Stimulated activated CD8-positive, alpha-beta memory T cell treated with anti-CD3 and anti-CD28 coated beads, Interleukin-7, amount 100 ng/mL, for 4 hours (primary cell): Measurements from ENCODE around the gene CRIP1.

Source experiments
- DNase-seq, 2 donors: peaks; one replicate each; pipeline ENCODE4 v3.0.0-alpha.2; 2020; ENCODE audit warnings: low read depth in 2 of 2

The CRIP1 gene

DNA sequence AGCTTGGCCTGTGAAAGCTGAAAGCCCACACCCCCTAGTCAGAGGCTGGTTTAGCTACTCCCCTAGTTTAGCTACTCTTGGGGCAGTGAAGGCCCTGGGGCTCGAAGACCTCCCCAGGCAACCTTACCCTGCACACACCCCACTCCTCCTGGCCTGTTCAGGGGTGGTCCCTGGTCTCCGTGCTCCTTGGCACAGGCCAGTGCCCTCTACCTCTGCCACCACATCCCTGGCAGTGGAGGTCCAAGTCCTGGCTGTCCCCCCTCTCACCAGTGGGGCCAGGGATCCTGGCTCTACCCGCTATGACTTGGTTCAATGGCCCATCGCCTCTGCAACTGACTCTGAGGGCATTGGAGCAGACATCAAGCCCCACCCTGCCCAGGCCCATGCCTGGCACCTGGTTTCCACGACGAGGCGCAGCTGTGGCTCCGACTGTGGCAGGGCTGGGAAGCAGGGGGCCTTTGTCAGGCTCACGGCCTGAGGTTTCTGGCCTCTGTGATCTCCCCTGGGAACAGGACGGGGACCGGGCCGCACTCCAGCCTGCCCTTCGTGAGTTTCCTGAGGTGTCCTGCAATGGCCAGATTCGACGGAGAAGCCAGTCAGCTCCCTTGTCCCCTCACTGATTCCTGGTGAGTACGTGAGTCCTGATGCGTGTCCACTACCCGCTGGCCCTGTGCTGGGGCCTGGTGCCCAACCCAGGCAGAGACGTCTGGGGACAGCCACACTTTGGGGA lies 45.4 kb downstream of the CRIP1 start:
- DNase-seq: no peak

DNA sequence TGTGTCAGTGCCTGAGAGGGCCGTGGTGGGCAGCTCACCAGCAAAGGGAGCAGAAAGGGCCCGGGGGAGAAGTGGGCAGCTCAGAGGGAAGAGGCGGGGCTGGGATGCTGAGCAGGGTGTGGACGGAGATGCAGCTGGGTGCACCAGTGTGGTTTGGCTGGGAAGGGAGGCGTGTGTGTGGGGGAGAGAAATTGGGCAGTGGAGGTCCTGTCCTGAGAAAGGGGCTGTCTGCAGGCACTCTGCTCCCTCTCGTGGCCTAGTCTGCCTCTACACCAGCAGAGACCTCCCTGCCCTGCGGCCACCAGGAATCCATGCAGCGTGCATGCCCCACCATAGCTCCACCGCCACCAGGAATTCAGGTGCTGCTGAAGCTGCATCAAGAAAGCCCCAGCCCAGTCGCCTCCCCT lies 46.1 kb downstream of the CRIP1 start:
- no peak for DNase-seq

DNA sequence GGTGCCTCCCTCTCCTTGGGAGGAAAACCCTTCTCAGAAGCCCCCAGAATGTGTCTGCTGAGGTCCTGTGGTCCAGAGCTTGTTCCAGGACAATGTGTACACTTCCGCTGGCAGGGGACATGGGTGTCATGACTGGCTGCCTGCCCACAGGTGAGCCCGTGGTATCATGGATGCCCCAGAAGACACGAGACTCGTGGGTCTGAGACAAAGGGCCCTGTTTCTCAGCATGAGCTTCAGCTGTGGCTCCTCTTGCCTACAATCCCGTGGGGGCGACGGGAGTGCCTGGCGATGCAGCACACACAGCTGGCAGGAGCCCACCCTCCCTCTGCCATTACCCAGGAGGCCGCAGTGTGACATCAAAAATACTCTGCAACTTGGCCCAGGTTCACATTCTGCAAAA lies 46.7 kb downstream of the CRIP1 start:
- DNase-seq: no peak

DNA sequence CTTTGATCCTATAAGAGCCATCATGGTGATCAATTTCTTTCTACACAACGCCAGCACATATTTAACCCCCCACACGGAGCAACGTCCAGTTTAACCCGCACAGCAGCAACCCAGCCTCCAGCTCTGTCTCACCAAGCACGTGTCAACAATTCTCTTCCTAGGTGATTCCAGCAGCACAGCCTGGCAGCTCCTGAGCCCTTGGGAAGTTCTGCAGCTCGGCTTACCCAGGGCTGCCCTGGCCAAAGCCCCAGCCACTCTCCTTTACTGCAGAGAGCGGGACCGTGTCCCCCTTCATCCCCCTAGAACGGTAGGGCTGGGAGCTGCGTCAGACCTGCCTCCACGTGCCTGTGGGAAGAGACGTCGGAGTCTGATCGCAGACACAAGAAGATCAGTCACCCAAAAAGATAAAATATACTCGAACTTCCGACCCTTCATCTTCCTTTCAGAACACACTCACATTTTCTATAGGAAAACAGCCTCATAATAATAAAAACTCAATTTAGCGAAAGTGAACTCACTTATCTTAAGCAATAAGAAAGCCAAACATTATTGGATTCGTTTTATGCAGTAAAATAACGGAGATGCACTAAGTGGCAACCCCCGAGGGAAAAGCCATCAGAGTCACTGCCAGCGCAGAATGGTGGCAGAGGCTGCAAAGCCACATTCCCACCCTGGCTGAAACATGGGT lies 47.3 kb downstream of the CRIP1 start:
- DNase-seq: no peak

DNA sequence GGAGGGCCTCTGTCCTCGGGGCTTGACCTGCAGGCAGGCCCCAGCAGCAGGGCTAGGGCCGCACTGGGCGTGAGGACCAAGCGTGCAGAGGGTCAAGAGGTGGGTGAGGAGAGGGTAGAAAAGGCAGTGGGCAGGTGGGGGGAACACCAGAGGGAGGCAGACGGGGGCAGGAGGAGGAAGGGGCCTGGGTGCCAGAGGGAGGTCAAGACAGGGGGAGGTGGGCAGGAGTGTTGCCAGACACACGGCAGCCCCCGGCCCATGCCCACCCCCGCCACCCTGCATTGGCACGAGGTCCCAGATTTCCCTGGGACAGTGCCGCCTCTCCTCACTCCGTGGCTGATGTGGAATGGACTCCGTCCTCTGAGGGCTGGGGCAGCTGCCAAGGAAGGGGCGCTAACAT lies 47.9 kb downstream of the CRIP1 start:
- no peak for DNase-seq

DNA sequence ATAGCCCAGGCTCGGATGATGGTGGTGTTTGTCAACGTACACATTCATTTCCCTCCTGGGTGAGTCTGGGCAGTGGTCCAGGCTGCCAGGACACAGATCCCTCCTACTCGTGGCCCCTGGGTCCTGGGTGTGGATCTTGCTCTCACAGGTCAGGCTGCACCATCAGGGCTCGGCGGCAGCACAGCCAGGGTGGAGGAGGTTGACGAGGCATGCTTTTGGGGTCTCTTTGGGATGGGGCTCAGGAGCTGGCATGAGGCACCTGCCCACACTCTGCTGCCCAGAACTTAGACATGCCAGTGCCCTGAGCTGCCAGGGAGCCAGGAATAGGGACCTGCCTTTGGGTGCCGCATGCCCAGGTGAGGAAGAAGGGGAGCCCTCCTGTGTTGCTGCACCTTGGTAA lies 49.4 kb downstream of the CRIP1 start:
- no peak for DNase-seq

DNA sequence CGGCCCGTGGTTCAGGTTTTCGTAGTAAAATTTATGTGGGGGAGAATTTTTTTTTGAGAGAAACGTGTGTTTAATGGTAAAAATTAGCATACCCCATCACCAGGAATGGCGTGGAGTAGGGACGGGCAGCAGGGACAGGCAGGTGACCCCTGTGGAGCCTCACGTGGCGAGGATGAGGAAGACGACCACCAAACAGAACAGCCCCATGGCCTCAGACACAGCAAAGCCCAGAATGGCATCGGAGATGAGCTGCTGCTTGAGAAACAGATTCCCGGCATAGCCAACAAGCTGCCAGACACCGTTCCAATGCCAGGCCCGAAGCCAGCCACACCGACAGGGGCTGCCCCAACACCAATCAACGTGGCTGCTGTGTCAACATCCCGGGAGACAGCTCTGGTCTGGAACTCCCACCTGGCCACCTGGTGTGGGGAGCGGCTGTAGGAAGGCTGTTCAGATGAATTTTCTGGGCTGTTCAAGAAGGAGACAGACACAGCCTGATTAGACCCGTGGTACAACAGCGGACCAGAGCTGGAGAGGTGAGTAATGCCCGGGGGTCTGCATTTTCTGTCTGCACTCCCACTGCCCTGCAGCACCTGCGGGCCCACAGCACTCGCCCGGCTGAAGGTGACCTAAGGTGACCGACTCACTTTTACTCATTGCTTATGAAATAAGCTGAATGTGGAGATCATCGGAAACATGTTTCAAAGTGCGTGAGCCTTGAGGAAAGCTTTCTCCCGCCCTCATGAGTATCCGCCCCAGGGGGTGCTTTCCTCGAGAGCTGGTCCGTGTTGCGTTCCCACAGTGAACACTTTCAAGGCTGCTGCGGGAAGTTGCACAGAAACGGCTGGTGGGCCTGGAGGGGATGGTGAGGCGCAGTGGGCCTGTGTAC lies 50.2 kb downstream of the CRIP1 start:
- no peak for DNase-seq

DNA sequence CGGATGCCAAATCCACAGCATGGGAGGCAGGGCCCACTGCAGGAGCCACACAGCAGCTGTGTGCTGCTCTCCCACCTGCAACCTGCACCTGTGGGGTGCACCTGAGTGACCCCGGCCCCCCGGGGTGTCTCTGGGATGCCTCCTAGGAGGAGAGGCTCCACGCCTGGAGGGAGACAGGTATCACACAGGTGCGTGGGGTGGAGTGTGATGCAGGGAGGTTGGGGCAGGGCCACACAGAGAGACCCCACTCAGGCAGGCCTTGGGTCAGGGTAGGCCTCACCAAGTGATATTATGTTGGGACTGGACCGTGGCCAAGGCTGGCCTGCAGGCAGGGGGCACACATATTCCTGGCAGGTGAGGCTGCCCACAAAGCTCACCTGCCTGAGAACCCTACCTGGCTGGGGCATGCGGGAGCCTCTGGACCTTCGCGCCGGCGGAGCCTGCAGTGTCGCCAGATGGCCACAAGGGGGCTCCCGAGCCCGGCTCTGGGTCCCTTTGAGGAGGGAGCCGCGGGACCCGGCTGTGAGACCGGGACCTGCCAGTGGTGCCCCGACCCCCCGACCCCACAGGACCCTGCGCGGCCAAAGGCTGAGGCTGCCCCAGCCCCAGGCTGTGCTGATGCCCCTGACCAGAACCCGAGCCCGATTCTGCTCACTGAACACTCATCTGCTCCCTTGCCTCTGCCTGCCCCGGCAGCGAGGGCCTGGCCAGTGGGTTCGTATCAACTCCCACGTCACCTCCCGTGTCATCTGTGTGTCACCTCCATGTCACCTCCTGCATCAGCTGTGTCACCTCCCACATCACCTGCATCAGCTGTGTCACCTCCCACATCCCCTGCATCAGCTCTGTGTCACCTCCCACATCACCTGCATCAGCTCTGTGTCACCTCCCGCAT lies 51.1 kb downstream of the CRIP1 start:
- peak; percentile 34 to 47 for DNase-seq
